ENCODE data around the gene ZNF474. TPM values are rescaled to one million over a fixed set of nuclear protein-coding genes. Genes with fewer than 3 reads are reported as not detected.

The ZNF474 gene
- total and polyA plus RNA-seq, 2 donors (not counting 1 experiment from before 2014, with no cell fraction given) = 0.12 TPM; not detected in 1

DNA sequence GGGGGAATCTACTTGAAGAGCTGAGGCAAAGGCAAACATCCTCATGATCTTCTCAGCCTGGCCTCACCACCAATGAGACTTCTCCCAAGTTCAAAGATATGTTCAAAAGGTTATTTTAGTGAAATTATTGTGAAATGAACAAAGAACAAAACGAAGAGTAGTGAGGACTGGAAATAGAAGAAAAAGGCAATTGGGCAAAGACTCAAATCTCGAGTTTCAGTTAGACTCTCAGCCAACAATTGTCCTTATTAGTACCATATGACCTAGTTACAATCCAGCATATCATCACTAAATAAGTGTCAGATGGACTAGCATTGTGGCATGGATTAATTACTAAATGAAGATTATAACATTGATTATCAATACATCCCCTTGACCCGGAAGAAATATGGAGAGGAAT, 9.0 kb downstream of the ZNF474 start:
- no peaks in the 10 kb centered on the region for H3K9me3 ChIP-seq (ENCODE audit: control extremely low read depth in 1 of 3, control insufficient read depth in 2 of 3, insufficient read depth in 1 of 3, low read length in 2 of 3)
- ChIA-PET POLR2A (no interaction called here), CTCF (no interaction called here)
- H3K27ac ChIP-seq (ENCODE audit: low read length in 2 of 2) = no peak overlapping the region
- Mint-ChIP-seq H3K9me3 (ENCODE audit: insufficient read depth) (peaks cover 2% of the 10 kb centered on the region), H3K4me3 (no peak overlapping the region), H3K27me3 (peaks cover 6% of the 10 kb centered on the region), H3K4me1 (no peaks in the 10 kb centered on the region), H3K27ac (no peak overlapping the region)
- no CpG with 5 or more reads among the region's 3 CpGs for WGBS (ENCODE audit: insufficient coverage)
- no peak overlapping the region for H3K4me2 ChIP-seq (replicated peaks; ENCODE audit: low read depth, low read length, poor library complexity, severe bottlenecking)
- H3K36me3 ChIP-seq (replicated peaks in 1 of 2; ENCODE audit: control extremely low read depth in 1 of 2, control insufficient read depth in 1 of 2, extremely low read depth in 1 of 2, insufficient read depth in 2 of 2, low read length in 1 of 2) = no peaks in the 10 kb centered on the region
- H4K20me1 ChIP-seq (ENCODE audit: control insufficient read depth, insufficient read depth, low read length, poor library complexity, severe bottlenecking) = no peaks in the 10 kb centered on the region
- no peaks in the 10 kb centered on the region for H3K79me2 ChIP-seq (ENCODE audit: control insufficient read depth, insufficient read depth, low read length)
- TF ChIP-seq EZH2 (IDR thresholded peaks at IDR 0.05; ENCODE audit: borderline replicate concordance, insufficient read depth, low read depth, low read length, poor library complexity, severe bottlenecking) = no peak
- TF ChIP-seq, protein P1, sequence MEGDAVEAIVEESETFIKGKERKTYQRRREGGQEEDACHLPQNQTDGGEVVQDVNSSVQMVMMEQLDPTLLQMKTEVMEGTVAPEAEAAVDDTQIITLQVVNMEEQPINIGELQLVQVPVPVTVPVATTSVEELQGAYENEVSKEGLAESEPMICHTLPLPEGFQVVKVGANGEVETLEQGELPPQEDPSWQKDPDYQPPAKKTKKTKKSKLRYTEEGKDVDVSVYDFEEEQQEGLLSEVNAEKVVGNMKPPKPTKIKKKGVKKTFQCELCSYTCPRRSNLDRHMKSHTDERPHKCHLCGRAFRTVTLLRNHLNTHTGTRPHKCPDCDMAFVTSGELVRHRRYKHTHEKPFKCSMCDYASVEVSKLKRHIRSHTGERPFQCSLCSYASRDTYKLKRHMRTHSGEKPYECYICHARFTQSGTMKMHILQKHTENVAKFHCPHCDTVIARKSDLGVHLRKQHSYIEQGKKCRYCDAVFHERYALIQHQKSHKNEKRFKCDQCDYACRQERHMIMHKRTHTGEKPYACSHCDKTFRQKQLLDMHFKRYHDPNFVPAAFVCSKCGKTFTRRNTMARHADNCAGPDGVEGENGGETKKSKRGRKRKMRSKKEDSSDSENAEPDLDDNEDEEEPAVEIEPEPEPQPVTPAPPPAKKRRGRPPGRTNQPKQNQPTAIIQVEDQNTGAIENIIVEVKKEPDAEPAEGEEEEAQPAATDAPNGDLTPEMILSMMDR (IDR thresholded peaks at IDR 0.05) = no peak
- no peaks in the 10 kb centered on the region for H3K4me1 ChIP-seq (ENCODE audit: control insufficient read depth in 2 of 2, insufficient read depth in 2 of 2, low read length in 2 of 2)
- intact Hi-C loops (cut with micrococcal nuclease) = no loop called here
- H2AFZ ChIP-seq (ENCODE audit: insufficient read depth, low read depth, low read length, poor library complexity, severe bottlenecking) = no peak overlapping the region
- ATAC-seq (ENCODE audit: low read depth) (no peak), DNase-seq (no peak)
- no peak overlapping the region for H3K9ac ChIP-seq (ENCODE audit: low read length)
- H3K27me3 ChIP-seq (replicated peaks in 1 of 4; ENCODE audit: control extremely low read depth in 1 of 4, control insufficient read depth in 3 of 4, insufficient read depth in 4 of 4, low read length in 3 of 4) = no peaks in the 10 kb centered on the region
- H3K4me3 ChIP-seq (ENCODE audit: control extremely low read depth in 1 of 5, extremely low read depth in 1 of 5, insufficient read depth in 1 of 5, low read depth in 2 of 5, low read length in 4 of 5) = no peak overlapping the region

DNA sequence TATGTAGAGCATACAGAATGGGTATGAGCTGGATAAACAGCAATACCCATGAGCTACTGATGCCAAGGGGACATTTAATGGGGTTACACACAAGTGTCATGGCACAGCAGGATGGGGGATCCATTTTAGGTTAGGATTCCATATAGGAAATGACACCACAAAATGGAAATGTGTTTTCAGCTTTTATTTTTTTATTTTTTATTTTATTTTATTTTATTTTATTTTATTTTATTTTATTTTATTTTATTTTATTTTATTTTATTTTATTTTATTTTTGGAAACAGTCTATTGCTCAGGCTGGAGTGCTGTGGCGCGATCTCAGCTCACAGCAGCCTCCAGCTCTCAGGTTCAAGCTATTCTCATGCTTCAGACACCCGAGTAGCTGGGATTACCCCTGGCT, 11.6 kb downstream of the ZNF474 start:
- no peak for TF ChIP-seq EZH2 (IDR thresholded peaks at IDR 0.05; ENCODE audit: borderline replicate concordance, insufficient read depth, low read depth, low read length, poor library complexity, severe bottlenecking)
- no peaks in the 10 kb centered on the region for H3K36me3 ChIP-seq (replicated peaks in 1 of 2; ENCODE audit: control extremely low read depth in 1 of 2, control insufficient read depth in 1 of 2, extremely low read depth in 1 of 2, insufficient read depth in 2 of 2, low read length in 1 of 2)
- DNase-seq (no peak), ATAC-seq (ENCODE audit: low read depth) (no peak)
- H3K9ac ChIP-seq (ENCODE audit: low read length) = no peak overlapping the region
- no peak overlapping the region for H2AFZ ChIP-seq (ENCODE audit: insufficient read depth, low read depth, low read length, poor library complexity, severe bottlenecking)
- no peaks in the 10 kb centered on the region for H3K4me1 ChIP-seq (ENCODE audit: control insufficient read depth in 2 of 2, insufficient read depth in 2 of 2, low read length in 2 of 2)
- Mint-ChIP-seq H3K27ac (no peak overlapping the region), H3K4me3 (no peak overlapping the region), H3K27me3 (peaks cover 6% of the 10 kb centered on the region), H3K9me3 (ENCODE audit: insufficient read depth) (peaks cover 2% of the 10 kb centered on the region), H3K4me1 (no peaks in the 10 kb centered on the region)
- H3K4me2 ChIP-seq (replicated peaks; ENCODE audit: low read depth, low read length, poor library complexity, severe bottlenecking) = no peak overlapping the region
- ChIA-PET POLR2A (no interaction called here), CTCF (no interaction called here)
- intact Hi-C loops (cut with micrococcal nuclease) = no loop called here
- no CpG with 5 or more reads among the region's 3 CpGs for WGBS (ENCODE audit: insufficient coverage)
- H3K79me2 ChIP-seq (ENCODE audit: control insufficient read depth, insufficient read depth, low read length) = no peaks in the 10 kb centered on the region
- H3K27ac ChIP-seq (ENCODE audit: low read length in 2 of 2) = no peak overlapping the region
- no peaks in the 10 kb centered on the region for H4K20me1 ChIP-seq (ENCODE audit: control insufficient read depth, insufficient read depth, low read length, poor library complexity, severe bottlenecking)
- H3K4me3 ChIP-seq (ENCODE audit: control extremely low read depth in 1 of 5, extremely low read depth in 1 of 5, insufficient read depth in 1 of 5, low read depth in 2 of 5, low read length in 4 of 5) = no peak overlapping the region
- H3K27me3 ChIP-seq (replicated peaks in 1 of 4; ENCODE audit: control extremely low read depth in 1 of 4, control insufficient read depth in 3 of 4, insufficient read depth in 4 of 4, low read length in 3 of 4) = no peaks in the 10 kb centered on the region
- no peaks in the 10 kb centered on the region for H3K9me3 ChIP-seq (ENCODE audit: control extremely low read depth in 1 of 3, control insufficient read depth in 2 of 3, insufficient read depth in 1 of 3, low read length in 2 of 3)

Measured in B cell (primary cell).